ENCODE data around the gene AUTS2. TPM values are rescaled to one million over a fixed set of nuclear protein-coding genes. Genes with fewer than 3 reads are reported as not detected.

The AUTS2 gene
- total RNA-seq, 1 experiment from 2014 or later = 4.6 TPM

DNA sequence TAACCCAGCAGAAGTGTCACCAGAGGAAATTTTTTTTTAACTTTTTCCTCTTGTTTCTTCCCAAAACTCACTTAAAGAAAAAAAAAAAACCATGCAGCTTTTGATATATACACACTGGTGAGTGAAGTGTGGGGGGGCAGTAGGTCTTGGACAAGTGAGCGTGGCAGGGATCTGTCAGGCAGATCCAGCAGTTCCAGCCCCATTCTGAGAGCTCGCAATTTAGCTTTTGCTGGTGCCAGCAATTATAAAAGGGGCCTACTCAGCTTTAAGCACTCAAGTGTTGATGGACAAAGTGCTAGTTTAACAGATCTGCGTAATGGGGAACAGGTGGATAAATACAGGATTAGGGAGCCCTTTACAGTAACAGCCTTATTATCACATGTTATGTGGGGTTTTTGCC lies 914.5 kb downstream of the AUTS2 start:
- DNase-seq (ENCODE audit: low read depth) = no peak

DNA sequence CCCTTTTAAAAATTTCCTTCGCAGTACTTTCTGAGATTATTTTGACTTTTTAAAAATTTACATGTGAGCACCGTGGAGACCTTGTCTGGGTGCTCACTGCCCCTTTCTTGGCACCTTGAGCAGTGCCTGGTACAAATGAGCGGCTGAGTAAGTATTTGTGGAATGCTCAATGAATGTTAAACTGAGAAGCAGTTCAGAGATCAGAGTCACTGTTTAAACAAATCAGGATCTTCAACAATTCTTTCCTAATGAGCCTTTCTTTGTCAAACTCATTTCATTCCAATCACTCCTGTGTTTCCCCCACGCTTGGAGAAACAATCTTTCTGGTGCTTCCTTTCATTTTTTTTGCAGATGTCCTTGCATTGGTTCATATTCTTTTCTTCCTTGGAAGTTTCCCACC lies 922.3 kb downstream of the AUTS2 start:
- DNase-seq (ENCODE audit: low read depth) = peak; percentile 15

DNA sequence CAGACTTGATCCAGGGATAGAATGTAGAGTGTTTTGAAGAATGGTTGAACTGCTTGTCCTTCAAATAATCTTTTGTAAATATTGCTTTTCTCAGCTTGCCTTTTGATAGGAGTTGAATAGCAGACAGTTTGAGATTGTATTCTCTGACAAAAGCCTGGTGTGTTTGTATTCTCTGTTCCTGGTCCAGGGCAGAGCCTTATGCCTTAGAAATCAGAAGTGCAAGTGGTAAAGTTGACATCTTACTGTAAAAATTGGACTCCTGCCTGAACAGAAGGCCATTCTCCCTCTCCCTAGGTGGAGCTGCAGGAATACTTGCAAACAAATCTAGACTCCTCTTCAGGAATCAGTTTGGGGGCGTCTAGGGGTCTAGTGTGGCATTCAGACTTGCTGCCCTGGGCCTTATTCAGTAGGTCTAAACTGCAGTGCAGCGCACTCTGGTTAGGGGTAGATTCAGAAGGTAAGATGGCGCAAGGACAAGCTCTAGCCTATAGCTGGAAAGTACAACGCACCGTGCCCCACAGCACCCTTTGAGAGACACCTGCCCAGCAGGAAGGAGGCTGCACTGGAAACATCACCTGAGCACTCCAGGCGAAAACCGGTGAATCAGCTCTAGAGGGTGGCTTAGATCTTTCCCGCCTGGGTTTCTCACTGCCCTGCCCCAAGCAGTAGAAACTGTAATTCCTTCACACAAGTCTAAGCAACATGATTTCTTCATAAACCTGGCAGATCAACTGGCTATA lies 925.1 kb downstream of the AUTS2 start:
- DNase-seq (ENCODE audit: low read depth) = no peak

DNA sequence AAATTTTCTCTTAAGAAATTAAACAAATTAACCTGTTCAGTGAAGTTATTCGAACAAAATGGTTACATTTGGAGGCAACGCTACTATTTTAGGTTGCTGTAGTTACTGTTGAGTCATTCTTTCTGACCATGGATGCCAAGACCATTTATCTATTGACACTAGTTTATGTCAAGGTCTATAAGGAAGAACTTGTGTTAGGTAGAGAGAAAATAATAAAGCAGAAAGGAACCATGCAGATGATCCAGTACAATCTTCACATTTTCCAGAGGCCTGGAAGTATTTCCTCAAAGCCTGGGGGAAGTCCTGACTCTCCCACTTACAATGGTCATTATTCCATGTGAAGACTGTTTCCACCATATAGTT lies 925.7 kb downstream of the AUTS2 start:
- no peak for DNase-seq (ENCODE audit: low read depth)

DNA sequence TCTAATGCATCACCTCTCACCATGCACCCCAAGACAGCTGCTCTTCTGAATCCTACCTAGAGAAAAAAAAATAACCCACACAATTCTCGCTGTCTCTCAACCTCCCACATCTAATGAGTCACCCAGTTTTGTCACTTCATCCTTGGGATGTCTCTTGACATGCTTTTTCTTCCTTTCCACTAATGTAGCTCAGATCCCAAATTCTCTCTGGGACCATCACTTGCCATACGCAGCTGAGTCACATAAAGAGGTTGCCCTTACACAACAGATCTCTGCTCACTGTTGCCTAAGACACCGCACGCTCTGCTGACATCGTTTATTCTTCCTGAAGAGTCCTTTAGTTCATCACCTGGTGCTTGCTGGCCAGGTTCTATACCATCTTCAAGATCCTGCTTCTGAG lies 927.7 kb downstream of the AUTS2 start:
- no peak for DNase-seq (ENCODE audit: low read depth)

DNA sequence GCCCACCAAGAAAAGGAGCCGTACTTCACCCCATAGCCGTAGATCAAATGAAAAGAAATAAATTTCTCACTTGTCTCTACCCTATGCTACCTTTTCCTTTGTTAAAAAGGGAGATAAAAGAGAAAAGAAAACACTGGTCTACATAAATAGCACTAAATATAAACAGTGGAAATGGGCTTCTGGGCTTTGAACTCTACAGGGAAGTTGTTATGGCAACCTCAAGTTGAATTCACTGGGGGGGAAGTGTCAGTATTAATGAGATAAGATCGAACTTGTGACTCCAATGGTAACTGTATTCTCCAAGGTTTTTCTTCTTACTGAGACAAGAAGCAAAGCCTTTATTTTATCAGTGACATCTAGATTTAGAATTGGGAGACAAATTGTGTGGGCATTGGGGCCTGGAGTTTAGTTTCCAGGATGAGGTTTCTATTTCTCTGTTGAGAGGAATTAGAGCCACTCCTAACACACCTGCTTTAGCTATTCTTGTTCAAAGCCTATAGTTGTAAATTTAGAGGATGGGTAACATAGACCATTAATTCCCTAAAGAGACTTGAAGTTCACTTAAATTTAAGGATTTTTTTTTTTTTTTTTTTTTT lies 929.3 kb downstream of the AUTS2 start:
- DNase-seq (ENCODE audit: low read depth) = no peak

DNA sequence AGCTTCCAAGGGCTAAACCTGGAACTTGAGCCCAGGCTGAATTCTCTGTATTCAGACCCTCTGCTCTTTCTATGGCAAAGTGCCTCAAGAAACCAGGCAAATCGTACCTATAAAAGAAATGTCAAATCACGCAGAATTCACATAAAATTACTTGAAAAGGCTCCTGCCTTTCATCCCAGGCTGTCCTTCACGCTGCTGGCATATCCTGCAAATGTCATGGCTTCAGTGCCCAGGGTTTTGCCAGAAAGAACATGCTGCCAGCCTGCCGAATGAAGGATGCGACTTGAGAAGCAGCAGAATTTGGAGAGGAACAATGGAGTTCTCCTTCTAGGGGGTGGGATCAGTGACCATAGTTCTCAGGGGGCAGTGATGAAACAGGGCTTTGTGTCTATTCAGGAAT lies 931.2 kb downstream of the AUTS2 start:
- DNase-seq (ENCODE audit: low read depth) = no peak

DNA sequence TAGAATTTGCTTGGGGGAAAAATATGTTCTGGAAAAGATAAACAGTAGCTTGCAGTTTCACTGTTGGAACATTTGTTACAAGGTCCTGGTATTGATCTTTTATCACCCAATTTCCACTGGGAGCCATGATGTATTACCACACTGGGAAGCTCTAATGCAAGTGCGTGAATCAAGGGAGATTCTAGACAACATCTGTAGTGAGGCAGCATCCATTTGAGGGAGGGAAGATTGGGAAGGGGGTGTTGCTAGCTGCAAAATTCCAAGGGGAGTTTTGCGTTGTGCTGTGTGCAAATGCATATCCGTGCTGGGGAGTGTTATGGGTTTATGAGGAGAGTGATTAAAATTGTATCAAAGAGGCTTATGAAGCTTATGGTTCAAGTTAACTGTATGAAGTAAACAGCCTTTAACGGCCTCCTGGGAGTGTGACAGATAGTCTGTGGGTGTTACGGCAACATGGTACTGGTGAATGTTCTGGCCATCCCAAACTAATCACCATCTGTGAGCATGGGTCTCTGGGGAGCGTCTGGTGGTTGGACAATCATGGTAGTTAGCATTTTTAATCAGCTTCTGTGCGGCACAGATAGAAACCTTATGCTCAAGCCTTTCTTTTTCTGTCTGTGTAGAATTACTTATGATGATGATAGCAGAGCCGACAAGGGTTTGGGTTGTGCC lies 931.8 kb downstream of the AUTS2 start:
- DNase-seq (ENCODE audit: low read depth) = no peak

DNA sequence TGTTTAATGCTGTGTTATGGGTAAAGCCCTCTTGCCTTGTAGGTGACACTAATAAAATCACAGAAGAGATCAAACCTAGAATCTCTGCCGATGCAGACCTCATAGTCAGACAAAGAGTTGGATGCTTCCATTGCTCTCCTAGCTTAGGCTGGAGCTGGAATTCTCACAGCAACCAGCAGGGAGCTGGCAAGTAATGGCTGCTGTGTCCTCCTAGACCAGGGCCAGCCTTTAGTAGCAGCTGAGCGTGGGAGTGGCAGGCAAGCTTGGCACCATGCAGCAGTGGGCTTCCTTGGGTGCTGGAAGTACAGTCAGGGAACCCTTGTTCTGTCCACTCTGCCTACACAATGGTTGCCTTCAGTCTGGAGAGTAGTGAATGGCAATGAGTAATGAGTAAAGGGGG lies 935.3 kb downstream of the AUTS2 start:
- DNase-seq (ENCODE audit: low read depth) = no peak

DNA sequence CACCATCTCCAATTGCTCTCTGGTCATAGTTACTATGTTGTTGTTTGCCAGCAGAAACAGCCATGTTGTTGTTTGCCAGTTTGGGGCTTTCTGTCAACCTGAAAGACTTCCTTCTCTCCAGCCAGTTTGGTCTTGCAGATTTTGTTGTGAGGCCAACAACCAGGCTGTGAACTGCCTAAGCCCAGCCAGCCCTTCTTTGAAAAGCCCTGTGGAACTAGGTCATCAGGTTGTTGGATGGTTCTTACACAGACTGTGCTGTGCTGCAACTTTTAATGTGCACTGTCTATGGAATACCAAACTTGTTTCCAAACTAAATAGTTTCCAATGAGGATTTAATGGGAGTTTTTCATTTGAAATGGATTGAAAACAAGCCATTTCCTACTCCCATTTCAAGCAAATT lies 940.9 kb downstream of the AUTS2 start:
- DNase-seq (ENCODE audit: low read depth) = no peak

DNA sequence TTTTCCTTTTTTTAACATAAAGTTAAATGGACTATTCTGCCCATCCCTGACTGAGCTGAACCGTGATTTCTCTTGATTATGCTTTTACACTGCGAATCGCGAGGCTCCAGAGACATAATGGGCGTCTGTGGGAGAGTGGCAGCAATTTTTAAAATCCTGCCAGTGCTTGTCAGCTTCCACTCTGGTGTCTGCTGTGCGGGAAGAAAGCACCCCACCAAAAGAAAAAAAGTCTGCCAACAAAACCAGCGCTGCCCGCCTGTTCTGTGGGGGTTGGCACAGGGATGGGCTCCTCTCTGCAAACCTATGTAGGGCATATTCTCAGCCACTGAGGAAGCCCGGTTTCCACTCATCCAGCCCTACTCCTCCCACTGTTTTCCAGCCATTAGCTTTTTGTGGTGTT lies 941.3 kb downstream of the AUTS2 start:
- DNase-seq (ENCODE audit: low read depth) = no peak

DNA sequence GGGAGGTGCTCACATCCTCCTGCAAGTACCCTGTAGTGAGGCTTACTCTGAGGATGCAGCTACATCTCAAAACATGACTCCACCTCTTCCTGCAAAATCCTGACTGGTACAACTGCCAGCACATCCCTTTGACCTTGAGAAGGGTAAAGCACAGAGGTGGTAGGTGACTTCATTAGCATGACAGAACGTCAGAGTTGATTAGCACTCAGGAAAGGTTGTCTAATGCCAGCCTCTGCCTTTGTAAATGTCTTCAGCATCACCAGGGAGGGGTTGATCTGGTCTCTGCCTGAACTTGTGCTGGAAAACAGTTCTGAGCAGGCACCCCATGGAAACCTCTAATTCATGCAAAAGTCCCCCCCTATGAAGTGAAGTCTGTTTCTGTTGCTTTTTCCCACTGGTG lies 942.4 kb downstream of the AUTS2 start:
- no peak for DNase-seq (ENCODE audit: low read depth)

DNA sequence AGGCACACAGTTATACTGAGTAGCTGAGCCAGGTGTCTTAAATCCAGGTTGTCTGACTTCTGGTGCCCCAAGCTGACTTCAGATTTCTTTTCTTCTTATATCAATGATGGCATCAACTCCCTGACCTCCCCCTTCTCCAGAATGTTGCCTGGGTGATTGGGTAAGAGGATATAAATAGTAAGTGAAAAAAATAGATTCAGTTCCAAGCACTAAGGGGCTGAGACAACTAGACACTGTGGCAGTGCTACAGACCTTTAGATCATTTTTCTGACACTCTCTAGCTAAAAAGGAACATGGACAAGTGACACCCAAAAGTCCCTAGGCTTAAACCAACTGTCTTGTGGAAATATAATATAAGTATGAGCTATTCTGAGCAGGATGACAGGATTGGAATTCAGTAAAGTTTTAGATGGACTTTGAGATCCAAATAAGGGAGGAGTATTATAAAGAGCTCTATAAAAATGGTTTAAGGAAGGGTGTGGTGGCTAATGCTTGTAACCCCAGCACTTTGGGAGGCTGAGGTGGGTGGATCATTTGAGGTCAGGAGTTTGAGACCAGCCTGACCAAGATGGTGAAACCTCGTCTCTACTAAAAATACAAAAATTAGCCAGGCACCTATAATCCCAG lies 944.6 kb downstream of the AUTS2 start:
- DNase-seq (ENCODE audit: low read depth) = no peak

DNA sequence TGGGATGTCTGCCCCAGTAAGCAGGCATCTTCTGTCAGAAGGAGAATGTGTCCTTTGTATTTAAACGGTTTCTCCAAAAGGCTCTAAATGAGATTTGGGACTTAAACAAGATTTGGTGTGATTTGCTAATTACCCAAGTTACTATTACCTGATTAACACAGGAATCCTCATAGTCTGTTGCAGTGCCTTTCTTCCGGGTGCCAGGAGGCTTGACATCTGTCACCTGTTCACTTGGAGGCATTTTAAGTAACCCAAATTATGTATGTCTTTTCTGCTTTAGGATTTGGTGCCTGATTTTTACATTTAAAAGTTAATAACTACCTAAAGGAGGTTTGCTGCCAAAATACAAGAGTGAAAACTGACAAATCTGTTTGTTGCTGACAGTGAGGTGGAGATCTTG lies 945.7 kb downstream of the AUTS2 start:
- DNase-seq (ENCODE audit: low read depth) = no peak

DNA sequence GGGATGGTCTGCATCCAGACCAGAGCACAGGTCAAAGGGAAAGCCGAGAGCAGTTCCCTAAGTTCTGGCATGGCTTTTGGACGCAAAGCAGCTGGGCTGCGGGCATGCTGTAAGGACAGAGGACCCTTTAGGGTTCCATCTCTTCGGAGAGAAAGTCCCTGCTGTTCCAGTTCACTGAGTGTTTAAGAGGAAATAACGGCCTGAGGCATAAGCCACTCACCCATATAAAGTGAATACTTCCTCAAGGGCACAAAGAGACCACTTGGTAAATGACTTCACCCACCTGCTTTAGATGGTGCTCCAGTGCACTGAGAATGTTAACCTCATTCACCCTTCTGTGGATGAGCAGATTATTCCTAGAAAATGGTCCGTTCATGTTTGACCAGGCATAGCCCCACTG lies 946.9 kb downstream of the AUTS2 start:
- DNase-seq (ENCODE audit: low read depth) = no peak

DNA sequence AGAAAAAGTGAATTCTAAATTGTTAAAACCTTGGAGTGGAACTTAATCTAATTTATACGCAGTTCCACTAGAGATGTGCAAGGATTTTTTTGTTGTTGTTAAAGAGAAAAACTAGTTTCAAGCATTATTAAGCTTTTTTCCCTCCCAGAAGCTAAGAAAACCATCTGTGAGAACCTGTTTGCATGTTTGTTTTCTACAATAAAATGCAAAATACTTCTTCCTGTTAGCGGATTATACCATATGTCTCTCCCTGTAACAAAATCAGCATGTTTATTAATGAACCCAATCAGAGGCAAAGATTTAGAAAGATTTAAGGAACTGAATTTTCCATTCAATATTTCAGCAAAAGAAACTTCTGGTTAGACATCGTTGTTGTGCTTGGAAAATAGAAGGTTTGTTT lies 953.9 kb downstream of the AUTS2 start:
- no peak for DNase-seq (ENCODE audit: low read depth)

DNA sequence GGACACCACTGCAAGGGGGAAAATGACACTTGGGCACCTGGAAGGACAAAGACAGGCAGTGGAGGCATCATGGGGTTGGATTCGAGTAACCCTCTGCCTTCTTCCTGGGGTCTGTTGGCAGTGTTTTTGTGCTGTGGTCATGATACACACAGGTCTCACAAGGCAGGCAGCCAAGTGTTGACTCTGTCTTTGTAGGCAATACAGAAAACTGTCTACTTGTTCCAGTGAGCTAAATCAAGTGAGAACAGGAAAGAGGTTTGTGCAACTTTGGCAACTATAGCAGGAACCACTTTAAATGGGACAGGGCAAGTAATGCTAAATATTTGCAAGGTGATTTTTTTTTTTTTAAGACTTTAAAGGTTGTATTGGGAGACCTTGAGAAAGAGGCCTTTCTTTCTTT lies 955.1 kb downstream of the AUTS2 start:
- no peak for DNase-seq (ENCODE audit: low read depth)

DNA sequence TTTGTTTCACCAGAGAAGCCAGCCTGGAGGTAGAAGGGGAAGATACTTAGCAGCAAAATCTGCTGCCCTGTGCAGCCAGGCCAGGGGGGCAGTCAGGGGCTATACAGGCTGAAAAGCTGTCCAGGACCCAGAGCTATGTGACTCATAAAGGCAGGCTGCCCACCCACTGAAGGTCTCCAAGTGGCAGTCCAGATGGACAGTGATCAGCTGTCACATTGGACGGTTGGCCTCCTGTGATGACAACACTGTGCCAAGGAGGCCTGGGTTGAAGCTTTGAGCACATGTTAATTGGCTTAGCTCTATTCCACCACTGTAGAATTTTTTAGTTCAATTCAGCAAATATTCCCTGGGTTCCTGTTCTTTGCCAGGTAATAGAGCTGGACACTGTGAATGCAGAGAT lies 956.4 kb downstream of the AUTS2 start:
- no peak for DNase-seq (ENCODE audit: low read depth)

DNA sequence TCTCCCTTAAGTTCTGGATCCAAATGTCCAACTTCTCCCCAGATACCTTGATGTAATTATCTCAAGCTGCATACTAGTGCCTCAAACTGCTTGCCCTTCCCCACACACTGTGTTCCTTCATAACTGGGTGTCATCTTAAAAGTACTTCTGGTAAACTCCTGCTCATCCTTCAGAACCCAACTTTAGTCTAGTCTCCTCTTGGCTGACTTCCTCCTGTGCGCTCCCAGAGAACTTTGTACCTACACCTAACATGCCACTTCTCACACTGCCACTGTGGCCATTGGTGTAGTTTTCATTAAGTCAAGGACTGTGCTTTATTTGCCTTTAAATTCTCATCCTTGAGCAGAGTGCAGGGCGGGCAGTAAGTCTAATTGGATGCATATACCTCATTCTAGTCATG lies 958.5 kb downstream of the AUTS2 start:
- no peak for DNase-seq (ENCODE audit: low read depth)

DNA sequence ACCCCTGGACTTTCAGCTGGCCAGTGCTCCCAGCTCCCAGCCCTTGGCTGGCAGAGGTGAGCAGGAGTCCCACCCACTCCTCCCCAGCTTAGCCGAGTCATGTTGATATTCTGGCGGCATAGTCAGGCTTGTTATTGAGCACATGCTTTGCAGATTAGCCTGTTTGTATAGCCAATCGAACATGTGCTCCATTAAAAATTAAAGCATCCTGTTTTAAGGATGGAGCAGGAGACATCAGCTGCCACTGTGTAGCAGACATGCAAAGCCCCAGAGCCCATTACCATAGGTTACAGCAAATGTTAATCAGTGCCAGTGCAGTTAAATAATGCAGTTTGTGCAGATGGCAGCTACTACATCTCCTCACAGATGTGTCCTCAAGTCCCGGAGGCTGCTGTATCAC lies 959.1 kb downstream of the AUTS2 start:
- no peak for DNase-seq (ENCODE audit: low read depth)

DNA sequence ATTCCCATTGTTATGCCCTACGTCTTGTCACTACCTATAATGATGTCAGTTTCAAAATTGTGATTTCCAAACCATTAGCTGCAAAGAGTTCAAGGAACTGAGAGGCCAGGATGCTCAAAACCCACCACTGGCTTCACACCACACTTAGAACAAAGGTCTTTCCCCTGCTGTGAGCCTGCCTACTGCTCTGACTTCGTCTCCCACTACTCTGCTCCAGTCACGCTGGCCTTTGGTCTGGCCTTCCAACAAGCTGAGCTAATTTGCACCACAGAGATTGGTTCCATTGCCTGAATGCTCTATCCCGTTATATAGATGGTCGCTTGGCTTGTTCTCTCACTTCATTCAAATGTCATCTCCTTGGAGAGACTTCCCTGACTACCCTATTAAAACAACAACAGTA lies 961.5 kb downstream of the AUTS2 start:
- DNase-seq (ENCODE audit: low read depth) = no peak

DNA sequence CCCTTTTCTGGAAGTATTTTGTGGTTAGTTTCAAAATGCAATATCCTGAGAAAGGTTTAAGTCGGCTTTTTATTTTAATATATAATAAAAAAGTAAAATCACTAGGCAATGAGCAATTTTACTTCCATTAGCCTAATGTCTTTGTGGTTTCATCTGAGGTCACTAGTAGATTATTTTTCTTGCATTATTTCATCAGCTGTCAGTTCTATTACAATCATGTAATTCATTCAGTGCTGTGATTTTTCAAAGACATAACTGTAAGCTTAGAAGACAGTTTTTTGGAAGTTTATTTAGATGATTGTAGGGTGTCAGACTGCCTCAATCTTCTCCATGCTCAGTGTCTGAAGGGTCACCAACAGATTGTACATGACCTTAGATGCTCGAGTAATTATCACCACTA lies 965.7 kb downstream of the AUTS2 start:
- no peak for DNase-seq (ENCODE audit: low read depth)

Data from HT1080 (cell line).